GM19239 (cell line): Measurements from ENCODE around the gene C13orf46.

ENCODE experiments used
- DNase-seq: peaks from one replicate; pipeline ENCODE4 v3.0.0; 2011; ENCODE audit warnings: low spot score; ENCODE audit not compliant: insufficient read length
- FAIRE-seq: peaks from 2 replicates; lab custom pipeline; 2011; peaks lifted over from hg19 to GRCh38; lab: Jason Lieb, UNC

The C13orf46 gene

DNA sequence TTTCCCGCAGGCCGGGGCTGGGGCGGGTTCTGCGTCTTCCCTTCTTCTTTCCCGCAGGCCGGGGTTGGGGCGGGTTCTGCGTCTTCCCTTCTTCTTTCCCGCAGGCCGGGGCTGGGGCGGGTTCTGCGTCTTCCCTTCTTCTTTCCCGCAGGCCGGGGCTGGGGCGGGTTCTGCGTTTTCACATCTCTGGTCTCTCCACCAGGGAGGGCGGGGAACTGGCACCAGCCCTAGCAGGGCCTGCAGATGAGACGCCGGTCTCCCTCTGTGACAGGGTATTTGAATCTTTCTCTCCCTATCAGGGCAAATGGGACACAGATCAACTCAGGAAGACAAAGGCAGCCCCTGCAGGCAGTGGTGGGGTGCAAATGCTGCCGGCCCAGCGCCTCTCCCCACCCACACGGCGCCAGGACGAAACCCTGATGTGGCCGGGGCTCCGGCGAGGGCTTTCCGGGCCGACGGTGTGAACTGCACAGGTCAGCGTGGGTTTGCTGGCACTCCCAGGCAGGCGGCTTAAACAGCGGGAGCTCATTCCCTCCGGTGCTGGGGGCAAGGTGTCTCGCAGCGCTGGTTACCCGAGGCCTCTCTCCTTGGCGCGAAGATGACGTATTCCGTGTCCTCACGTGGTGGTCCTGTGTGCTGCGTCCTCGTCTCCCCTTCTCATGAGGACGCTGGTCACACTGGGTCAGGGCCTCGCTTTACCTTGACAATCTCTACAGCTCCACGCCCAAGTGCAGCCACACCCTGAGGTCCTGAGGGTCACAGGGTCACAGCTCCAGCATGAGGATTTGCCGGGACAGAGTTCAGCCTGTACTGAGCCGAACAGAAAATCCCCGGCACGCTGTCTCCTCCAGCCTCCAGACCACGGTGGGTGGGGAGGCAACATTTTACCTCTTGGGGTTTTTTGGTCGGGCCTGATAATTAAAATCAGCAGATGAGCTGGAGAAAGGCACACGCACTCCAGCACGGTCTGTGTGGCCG lies 717 bp upstream of the C13orf46 start:
- no peak for DNase-seq
- no peak for FAIRE-seq

- DNase-seq (no peak), FAIRE-seq (no peak)
Observed at GRCh38 chr13:113972451-113973217, 1.2 kb downstream of the C13orf46 start.

GRCh38 chr13:113971471-113972231 lies 2.2 kb downstream of the C13orf46 start:
- FAIRE-seq (no peak), DNase-seq (no peak)

GRCh38 chr13:113970810-113971470 lies 2.9 kb downstream of the C13orf46 start:
- FAIRE-seq = no peak
- DNase-seq = no peak

DNA sequence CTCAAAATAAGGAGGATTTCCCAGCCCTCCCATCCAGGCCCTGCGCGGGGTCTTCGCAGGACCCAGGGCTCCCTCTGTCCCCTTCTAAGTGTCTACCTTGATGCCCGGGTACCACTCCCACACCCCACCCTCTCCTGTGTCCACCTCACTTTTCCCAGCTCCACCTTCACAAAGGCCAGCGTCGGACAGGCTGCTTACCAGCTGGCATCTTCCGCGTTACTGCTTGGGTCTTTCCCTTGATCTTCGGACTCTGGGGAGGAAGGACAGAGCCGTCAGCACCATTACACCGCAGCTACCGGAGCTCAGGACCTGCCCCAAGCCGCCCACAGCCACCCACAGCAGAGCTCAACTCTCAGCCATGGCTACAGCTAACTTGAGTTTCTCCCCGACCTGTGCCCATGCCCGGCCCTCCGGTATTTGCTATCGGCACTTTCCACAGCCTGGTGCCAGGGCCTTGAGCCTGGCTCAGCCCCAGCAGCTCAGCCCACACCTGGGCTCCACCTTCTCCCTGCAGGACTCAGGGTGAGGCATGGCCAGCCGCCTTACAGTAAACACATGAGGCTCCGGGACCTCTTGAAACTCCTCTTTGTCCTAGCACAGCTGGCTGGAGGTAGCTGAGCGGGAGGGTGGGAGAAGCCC lies 3.8 kb downstream of the C13orf46 start:
- no peak for FAIRE-seq
- no peak for DNase-seq

- no peak for FAIRE-seq
- DNase-seq = no peak
Observed at GRCh38 chr13:113969311-113969972, 4.4 kb downstream of the C13orf46 start.

GRCh38 chr13:113968463-113969310 lies 5.2 kb downstream of the C13orf46 start:
- no peak for FAIRE-seq
- DNase-seq = no peak

- no peak for FAIRE-seq
- DNase-seq = no peak
Observed at GRCh38 chr13:113967729-113968462, 6.0 kb downstream of the C13orf46 start.

DNA sequence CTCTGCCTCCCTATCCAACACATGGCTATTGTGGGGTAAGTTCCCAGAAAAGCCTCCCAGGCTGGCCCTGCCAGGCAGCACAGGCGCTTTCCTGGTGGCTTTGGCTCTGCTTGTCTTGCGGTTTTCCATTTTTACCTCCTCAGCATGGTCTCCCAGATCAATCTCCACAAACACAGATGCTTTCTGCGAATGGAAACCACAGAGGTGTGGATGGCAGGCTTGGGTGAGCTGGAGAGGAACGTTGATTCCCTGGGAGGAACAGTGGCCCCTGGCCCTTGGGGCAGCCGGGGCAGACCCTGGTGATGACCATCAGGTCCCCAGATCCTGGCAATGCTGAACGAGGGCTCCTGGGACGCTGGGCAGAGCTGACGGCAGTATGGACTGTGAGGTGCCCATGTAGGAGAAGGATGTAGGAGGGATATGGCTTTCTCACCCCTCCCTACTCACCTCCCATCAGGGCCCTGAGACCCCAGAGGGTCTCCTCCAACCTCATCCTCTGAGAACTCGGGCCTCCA lies 6.6 kb downstream of the C13orf46 start:
- DNase-seq (no peak), FAIRE-seq (no peak)

GRCh38 chr13:113965968-113966884 lies 7.7 kb downstream of the C13orf46 start:
- FAIRE-seq = no peak
- no peak for DNase-seq

- no peak for FAIRE-seq
- no peak for DNase-seq
Observed at GRCh38 chr13:113965383-113965874, 8.4 kb downstream of the C13orf46 start.

DNA sequence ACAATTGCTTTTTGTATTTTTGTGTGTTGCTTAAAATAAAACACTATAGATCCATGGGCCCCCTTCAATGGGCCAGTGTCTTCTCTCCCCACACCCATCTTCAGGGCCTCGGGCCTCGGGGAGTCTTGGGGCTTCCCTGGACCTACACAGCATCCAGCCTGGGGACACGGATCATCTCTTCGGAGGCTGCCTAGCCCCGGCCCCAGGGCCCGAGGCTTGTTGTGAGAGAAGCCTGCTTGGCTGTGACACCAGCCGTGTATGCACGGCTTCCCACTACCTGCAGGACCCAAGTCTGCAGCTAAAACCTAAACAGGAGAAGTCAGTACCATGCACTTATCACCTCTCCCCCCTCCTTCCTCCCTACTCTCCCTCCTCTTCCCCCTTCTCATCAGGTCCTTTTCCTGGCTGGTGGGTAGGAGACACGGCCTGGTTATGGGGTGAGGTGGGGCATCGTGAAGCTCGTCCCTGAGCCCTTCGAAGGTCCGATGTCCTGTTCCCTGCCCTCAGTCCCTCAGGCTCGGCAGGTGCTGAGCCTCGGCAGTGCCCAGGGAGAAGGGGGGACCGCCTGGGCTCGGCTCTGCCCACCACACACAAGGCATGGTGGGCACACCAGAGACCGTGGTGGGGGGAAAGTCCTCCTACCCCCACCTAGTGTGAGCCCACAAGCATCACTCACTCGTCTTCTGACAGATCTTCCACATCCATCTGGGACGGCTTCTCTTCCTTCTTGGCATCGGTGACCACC lies 9.5 kb downstream of the C13orf46 start:
- DNase-seq (no peak), FAIRE-seq (no peak)

- no peak for FAIRE-seq
- no peak for DNase-seq
Observed at GRCh38 chr13:113963376-113963775, 10.5 kb downstream of the C13orf46 start.

DNA sequence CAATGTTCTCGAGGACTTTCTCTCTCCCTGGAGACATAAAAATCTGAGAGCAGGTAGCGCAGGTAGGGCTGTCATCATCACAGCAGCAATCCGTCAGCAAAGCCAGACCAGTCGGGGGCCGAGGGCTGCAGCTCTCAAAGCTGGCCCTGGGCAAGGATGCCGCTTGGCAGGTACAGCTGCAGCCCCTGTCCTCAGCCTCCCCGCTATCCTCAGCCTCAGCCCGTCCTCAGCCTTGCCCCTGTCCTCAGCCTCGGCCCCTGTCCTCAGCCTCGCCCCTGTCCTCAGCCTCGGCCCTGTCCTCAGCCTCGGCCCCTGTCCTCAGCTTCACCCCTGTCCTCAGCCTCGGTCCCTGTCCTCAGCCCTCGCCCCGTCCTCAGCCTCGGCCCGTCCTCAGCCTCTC lies 10.9 kb downstream of the C13orf46 start:
- no peak for FAIRE-seq
- DNase-seq = no peak

DNA sequence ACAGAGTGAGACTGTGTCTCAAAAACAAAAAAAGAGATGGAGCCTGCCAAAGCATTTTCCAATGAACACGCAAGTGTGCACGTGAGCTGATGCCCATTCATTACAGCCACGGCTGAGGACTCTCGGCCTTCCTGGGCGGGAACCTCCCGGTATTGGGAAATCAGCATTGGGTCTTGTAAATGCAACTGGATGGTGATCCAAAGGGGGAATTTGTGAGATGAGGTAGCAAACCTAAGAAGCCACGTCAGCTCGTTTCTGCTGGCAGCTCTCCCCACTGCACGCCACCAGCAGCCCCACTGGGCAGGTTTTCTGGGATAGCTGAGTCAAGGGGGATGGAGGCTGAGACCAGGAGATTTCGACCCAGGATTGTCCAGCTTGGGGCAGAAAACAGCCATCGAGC lies 11.5 kb downstream of the C13orf46 start:
- FAIRE-seq (no peak), DNase-seq (no peak)
